Measurements from ENCODE around the gene PKMYT1. TPM values are rescaled to one million over a fixed set of nuclear protein-coding genes. Genes with fewer than 3 reads are reported as not detected.

PKMYT1 gene
- total and polyA plus RNA-seq, 7 donors: 0.27 to 3.7 (median 0.84) TPM

DNA sequence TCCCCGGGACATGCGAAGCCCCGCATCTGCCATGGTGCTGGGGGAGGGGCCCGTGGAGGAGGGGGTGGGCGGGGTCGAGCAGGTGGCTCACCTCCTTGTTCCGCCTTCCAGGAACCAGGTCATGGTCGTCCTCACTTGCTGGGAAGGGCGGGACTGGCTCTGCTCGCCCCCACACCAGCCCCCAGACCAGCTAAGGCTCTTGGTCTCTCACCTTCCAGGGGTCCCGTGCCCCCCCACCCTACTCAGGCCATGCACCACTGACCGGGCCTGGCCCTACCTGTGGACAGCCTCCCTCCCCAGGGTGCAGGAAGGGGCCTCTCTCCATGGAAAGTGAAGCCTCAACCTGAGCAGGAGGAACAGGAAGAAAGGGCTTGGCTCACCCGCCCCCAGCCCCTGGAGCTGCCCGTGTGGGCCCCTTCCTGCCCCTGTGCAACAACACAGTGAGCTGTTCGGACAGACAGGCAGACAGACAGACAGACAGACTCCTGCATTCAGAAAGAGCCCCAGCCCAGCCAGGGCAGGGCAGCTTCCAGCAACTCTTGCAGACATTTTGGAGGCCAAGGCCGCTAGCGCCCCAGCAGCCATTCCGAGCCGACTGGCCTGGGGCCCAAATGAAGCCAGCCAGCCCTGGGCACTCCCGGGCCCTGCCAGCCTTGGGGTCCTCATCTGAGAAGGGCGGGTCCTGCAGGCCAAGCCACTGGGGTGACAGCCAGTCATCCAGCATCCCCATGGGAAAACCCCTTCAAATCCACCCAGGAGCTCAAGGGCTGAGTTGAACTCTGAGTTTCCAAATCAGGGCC, 24.3 kb downstream of the PKMYT1 start:
- 45 to 53% (median 49%) methylated on average over 16 to 21 of the region's 21 CpGs for WGBS, 3 donors
- TF ChIP-seq, protein P1, sequence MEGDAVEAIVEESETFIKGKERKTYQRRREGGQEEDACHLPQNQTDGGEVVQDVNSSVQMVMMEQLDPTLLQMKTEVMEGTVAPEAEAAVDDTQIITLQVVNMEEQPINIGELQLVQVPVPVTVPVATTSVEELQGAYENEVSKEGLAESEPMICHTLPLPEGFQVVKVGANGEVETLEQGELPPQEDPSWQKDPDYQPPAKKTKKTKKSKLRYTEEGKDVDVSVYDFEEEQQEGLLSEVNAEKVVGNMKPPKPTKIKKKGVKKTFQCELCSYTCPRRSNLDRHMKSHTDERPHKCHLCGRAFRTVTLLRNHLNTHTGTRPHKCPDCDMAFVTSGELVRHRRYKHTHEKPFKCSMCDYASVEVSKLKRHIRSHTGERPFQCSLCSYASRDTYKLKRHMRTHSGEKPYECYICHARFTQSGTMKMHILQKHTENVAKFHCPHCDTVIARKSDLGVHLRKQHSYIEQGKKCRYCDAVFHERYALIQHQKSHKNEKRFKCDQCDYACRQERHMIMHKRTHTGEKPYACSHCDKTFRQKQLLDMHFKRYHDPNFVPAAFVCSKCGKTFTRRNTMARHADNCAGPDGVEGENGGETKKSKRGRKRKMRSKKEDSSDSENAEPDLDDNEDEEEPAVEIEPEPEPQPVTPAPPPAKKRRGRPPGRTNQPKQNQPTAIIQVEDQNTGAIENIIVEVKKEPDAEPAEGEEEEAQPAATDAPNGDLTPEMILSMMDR (IDR thresholded peaks at IDR 0.05): no peak
- Histone ChIP-seq H3K27me3 (ENCODE audit: insufficient read depth in 3 of 3, low read length in 2 of 3) (peaks cover 0 to 36% (median 6%) of the 10 kb centered on the region in 3 donors), H3K9me3 (no peaks in the 10 kb centered on the region), H3K4me3 (no peak overlapping the region), H3K36me3 (ENCODE audit: insufficient read depth in 1 of 2, low read depth in 1 of 2) (no peaks in the 10 kb centered on the region), H3K27ac (no peak overlapping the region), H3K4me1 (no peaks in the 10 kb centered on the region)
- no peak for DNase-seq
- intact Hi-C loops (cut with DNase I): no loop called here
- no peak for ATAC-seq

DNA sequence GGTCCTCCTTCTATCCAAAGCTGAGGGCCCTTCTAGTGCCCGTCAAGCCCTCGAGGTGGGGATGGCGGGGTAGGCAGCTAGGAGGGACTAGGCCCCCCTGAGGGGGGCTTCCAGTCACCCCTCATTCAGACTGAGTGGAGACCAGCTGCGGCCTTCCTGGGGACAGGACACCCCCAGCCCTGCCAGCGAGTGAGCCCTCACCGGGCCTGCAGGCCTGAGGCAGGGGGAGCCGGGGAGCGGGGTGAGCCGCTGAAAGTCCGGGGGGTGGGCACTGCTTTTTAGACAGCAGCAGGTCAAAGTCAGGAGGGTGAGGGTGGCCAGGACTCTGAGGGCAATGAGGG, 24.8 kb downstream of the PKMYT1 start:
- intact Hi-C loops (cut with DNase I): no loop called here
- Histone ChIP-seq H3K27me3 (ENCODE audit: insufficient read depth in 3 of 3, low read length in 2 of 3) (peaks cover 0 to 31% (median 6%) of the 10 kb centered on the region in 3 donors), H3K4me1 (no peaks in the 10 kb centered on the region), H3K4me3 (no peak overlapping the region), H3K9me3 (no peaks in the 10 kb centered on the region), H3K36me3 (ENCODE audit: insufficient read depth in 1 of 2, low read depth in 1 of 2) (no peaks in the 10 kb centered on the region), H3K27ac (no peak overlapping the region)
- ATAC-seq: no peak
- TF ChIP-seq, protein P1 (IDR thresholded peaks at IDR 0.05): no peak
- 59 to 62% (median 59%) methylated on average over 10 of the region's 10 CpGs for WGBS, 3 donors
- peak in 1 of 2 donors; percentile 45 for DNase-seq

GRCh38 chr16:2954656-2955381, 25.4 kb downstream of the PKMYT1 start:
- TF ChIP-seq, protein P1 (IDR thresholded peaks at IDR 0.05): no peak
- H3K27ac ChIP-seq: no peak overlapping the region
- peaks cover 0 to 4% of the 10 kb centered on the region in 2 donors for H3K36me3 ChIP-seq (ENCODE audit: insufficient read depth in 1 of 2, low read depth in 1 of 2)
- DNase-seq: peak in 1 of 2 donors; percentile 46
- H3K27me3 ChIP-seq (ENCODE audit: insufficient read depth in 3 of 3, low read length in 2 of 3): peaks cover 0 to 31% (median 6%) of the 10 kb centered on the region in 3 donors
- intact Hi-C loops (cut with DNase I): no loop called here
- no peak for ATAC-seq
- H3K9me3 ChIP-seq: no peaks in the 10 kb centered on the region
- 58 to 63% (median 60%) methylated on average over 17 to 26 of the region's 26 CpGs for WGBS, 3 donors
- peaks cover 4% of the 10 kb centered on the region for H3K4me1 ChIP-seq
- no peak overlapping the region for H3K4me3 ChIP-seq

DNA sequence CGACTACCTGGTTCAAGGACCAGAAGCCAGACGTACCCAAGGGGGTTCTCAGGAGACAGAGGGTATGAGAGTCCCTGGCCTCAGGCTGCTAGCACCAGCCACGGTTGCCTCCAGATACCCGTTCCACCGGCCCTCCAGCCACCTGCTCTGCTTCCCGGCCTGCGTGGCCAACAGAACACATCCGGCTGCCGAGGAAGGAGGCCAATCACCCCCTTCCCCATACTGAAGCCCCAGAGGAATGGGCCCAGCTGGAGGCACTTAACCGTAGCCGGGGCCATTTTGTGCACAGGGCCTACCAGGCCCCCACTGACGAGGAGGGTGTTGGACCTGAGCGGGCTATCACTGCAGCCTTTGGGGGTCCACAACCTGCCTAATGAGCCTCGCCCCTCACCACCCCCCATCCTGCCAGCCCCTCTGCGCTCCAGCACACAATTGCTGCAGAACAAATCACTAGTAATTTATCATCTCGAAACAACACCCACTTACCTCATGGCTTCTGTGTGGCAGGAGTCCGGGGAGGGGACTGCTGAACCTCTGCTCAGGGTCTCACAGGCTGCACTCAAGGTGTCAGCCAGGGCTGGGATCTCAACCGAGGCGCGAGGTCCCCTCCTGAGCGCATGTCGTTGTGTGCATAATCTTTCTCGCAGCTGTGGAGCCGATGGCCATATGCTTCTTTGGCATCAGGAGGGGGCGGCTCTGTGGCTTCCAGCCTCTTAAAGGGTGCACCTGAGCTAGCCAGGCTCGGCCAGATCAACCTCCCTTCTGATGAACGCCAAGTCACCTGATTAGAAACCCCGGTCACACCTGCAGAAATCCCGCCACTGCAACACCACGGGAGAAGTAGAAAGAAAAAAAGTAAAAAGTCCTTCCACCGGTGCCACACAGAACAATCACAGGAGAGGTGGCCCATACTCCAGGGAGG, 26.3 kb downstream of the PKMYT1 start:
- TF ChIP-seq, protein P1 (IDR thresholded peaks at IDR 0.05): no peak
- peaks cover 12% of the 10 kb centered on the region for H3K4me1 ChIP-seq
- ATAC-seq: no peak
- no peak overlapping the region for H3K27ac ChIP-seq
- 36 to 46% (median 37%) methylated on average over 30 to 31 of the region's 31 CpGs for WGBS, 3 donors
- intact Hi-C loops (cut with DNase I): no loop called here
- no peaks in the 10 kb centered on the region for H3K9me3 ChIP-seq
- peaks cover 0 to 25% (median 6%) of the 10 kb centered on the region in 3 donors for H3K27me3 ChIP-seq (ENCODE audit: insufficient read depth in 3 of 3, low read length in 2 of 3)
- no peak overlapping the region for H3K4me3 ChIP-seq
- H3K36me3 ChIP-seq (ENCODE audit: insufficient read depth in 1 of 2, low read depth in 1 of 2): peaks cover 0 to 11% of the 10 kb centered on the region in 2 donors
- DNase-seq: peak in 1 of 2 donors; percentile 32
